GM18505 (cell line): ENCODE measurements around the gene F7.
"Not testable (repeated sequence)": the region's sequence is repeated elsewhere in the genome, so short reads cannot be mapped to it uniquely, and the experiment has no call there.

ENCODE experiments used
- ATAC-seq: cut with Tn5 transposase; IDR thresholded peaks from one replicate; pipeline ENCODE4 v1.9.1; 2021; ENCODE audit not compliant: unreplicated experiment
- POLR2A ChIP-seq: IDR thresholded peaks from 4 replicates; pipeline ENCODE4 v1.6.1; 2011; ENCODE audit warnings: borderline replicate concordance; ENCODE audit not compliant: insufficient read depth, insufficient read length; ENCODE audit errors: extremely low read depth

F7 gene

GRCh38 chr13:113077566-113077952 lies 28.0 kb upstream of the F7 start:
- ATAC-seq, result no peak
- no peak for TF ChIP-seq POLR2A

GRCh38 chr13:113077953-113078901 lies 27.4 kb upstream of the F7 start:
- TF ChIP-seq POLR2A, result no peak
- ATAC-seq, result no peak

GRCh38 chr13:113078902-113079780 lies 26.4 kb upstream of the F7 start:
- no peak for TF ChIP-seq POLR2A

GRCh38 chr13:113079781-113080080 lies 25.9 kb upstream of the F7 start:
- not testable (repeated sequence) for ATAC-seq

More at GRCh38 chr13:113078902-113079780, 26.4 kb upstream of the F7 start:
- ATAC-seq, result no peak

- ATAC-seq, result no peak
- no peak for TF ChIP-seq POLR2A
Measured at GRCh38 chr13:113080361-113080831, 25.2 kb upstream of the F7 start.

- ATAC-seq, result no peak
- TF ChIP-seq POLR2A, result no peak
Measured at GRCh38 chr13:113080901-113081521, 24.6 kb upstream of the F7 start.

GRCh38 chr13:113082198-113083021 lies 23.2 kb upstream of the F7 start:
- ATAC-seq, result no peak

GRCh38 chr13:113083022-113083373 lies 22.6 kb upstream of the F7 start:
- ATAC-seq, result no peak
- TF ChIP-seq POLR2A, result no peak

More at GRCh38 chr13:113082198-113083021, 23.2 kb upstream of the F7 start:
- no peak for TF ChIP-seq POLR2A

- TF ChIP-seq POLR2A, result no peak
- ATAC-seq, result no peak
Measured at GRCh38 chr13:113083402-113084061, 22.1 kb upstream of the F7 start.

- no peak for TF ChIP-seq POLR2A
- ATAC-seq, result no peak
Measured at GRCh38 chr13:113084094-113084942, 21.3 kb upstream of the F7 start.

GRCh38 chr13:113084943-113085540 lies 20.5 kb upstream of the F7 start:
- TF ChIP-seq POLR2A, result no peak
- ATAC-seq, result no peak
